GM12891 (cell line): ENCODE measurements around the gene RNF40.

Source experiments
- POLR2A ChIP-seq: IDR thresholded peaks from 2 replicates; pipeline ENCODE4 v1.6.1; 2011; ENCODE audit warnings: low read depth, low read length, control low read depth
- POLR2AphosphoS5 ChIP-seq: IDR thresholded peaks from 2 replicates; pipeline ENCODE4 v1.6.1; 2011; ENCODE audit warnings: low read depth, low read length, control low read depth

DNA sequence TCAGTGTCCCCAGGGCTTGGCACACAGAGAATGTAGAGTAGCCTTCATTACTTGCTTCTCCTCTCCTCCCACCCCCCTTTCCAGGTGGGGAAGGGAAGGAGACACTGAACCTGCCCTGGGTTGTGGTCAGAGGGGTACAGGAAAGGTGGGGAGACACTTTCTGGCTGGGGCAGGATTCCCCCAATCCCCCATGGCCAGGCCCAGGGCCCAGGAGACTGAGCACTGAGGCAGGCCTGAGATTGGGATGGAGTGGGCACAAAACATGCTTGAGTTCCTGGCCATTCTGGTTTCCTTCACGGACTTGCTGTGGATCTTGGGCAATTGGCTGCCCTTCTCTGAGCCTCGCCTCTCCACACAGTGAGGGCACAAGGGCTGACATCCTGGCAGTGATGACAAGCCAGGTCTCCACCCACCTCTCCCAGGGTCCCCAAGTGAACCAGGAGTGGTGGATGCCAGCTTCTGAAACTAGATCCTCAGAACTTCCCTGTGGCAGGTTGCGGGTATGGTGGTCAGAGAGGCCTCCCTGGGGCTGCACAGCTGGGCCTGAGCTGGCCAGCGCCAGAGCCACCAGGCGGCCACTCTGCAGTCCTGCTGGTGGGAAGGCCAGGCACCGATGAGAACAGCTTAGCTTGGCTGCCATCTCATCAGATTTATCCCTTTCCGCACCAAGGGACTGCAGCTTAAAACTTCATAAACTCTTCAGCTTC is 15.6 kb downstream of the RNF40 start:
- TF ChIP-seq POLR2A, result no peak
- no peak for TF ChIP-seq POLR2AphosphoS5
